ENCODE data around the gene PLXNA4.

Gene PLXNA4

GRCh38 chr7:132565441-132565840, 10.8 kb downstream of the PLXNA4 start:
- no peaks in the 10 kb centered on the region for H3K9me3 ChIP-seq
- in situ Hi-C loops (cut with MboI; ENCODE audit: low sequenced_read_pairs), result no loop called here

GRCh38 chr7:132564849-132565248, 11.4 kb downstream of the PLXNA4 start:
- H3K36me3 ChIP-seq (replicated peaks), result no peaks in the 10 kb centered on the region
- H3K27me3 ChIP-seq (ENCODE audit: low read depth), result no peaks in the 10 kb centered on the region
- no peak overlapping the region for H3K4me3 ChIP-seq
- H3K9me3 ChIP-seq, result no peaks in the 10 kb centered on the region
- no peak for DNase-seq (ENCODE audit: low spot score in 2 of 2)
- in situ Hi-C loops (cut with MboI; ENCODE audit: low sequenced_read_pairs), result no loop called here
- H3K4me1 ChIP-seq, result no peaks in the 10 kb centered on the region

More at GRCh38 chr7:132565441-132565840, 10.8 kb downstream of the PLXNA4 start:
- Histone ChIP-seq H3K27me3 (ENCODE audit: low read depth) (peaks cover 4% of the 10 kb centered on the region; the same call in 1 of the 2 replicates), H3K4me1 (no peaks in the 10 kb centered on the region), H3K36me3 (replicated peaks) (no peaks in the 10 kb centered on the region), H3K4me3 (no peak overlapping the region)
- no peak for DNase-seq (ENCODE audit: low spot score in 2 of 2)

- DNase-seq (ENCODE audit: low spot score in 2 of 2), result no peak
- no peaks in the 10 kb centered on the region for H3K9me3 ChIP-seq
- no peaks in the 10 kb centered on the region for H3K27me3 ChIP-seq (ENCODE audit: low read depth)
- in situ Hi-C loops (cut with MboI; ENCODE audit: low sequenced_read_pairs), result no loop called here
- no peak overlapping the region for H3K4me3 ChIP-seq
- no peaks in the 10 kb centered on the region for H3K36me3 ChIP-seq (replicated peaks)
- H3K4me1 ChIP-seq, result no peaks in the 10 kb centered on the region
Measured at GRCh38 chr7:132564090-132564489, 12.2 kb downstream of the PLXNA4 start.

- Histone ChIP-seq H3K4me3 (no peak overlapping the region), H3K36me3 (replicated peaks) (no peaks in the 10 kb centered on the region), H3K27me3 (ENCODE audit: low read depth) (no peaks in the 10 kb centered on the region), H3K4me1 (no peaks in the 10 kb centered on the region), H3K9me3 (no peaks in the 10 kb centered on the region)
- in situ Hi-C loops (cut with MboI; ENCODE audit: low sequenced_read_pairs), result no loop called here
- no peak for DNase-seq (ENCODE audit: low spot score in 2 of 2)
Measured at GRCh38 chr7:132562690-132563089, 13.6 kb downstream of the PLXNA4 start.

GRCh38 chr7:132561763-132562162, 14.5 kb downstream of the PLXNA4 start:
- DNase-seq (ENCODE audit: low spot score in 2 of 2), result no peak
- Histone ChIP-seq H3K4me3 (no peak overlapping the region), H3K9me3 (no peaks in the 10 kb centered on the region), H3K27me3 (ENCODE audit: low read depth) (no peaks in the 10 kb centered on the region), H3K36me3 (replicated peaks) (no peaks in the 10 kb centered on the region), H3K4me1 (no peaks in the 10 kb centered on the region)
- in situ Hi-C loops (cut with MboI; ENCODE audit: low sequenced_read_pairs), result no loop called here

- H3K27me3 ChIP-seq (ENCODE audit: low read depth), result no peaks in the 10 kb centered on the region
- no peaks in the 10 kb centered on the region for H3K4me1 ChIP-seq
- DNase-seq (ENCODE audit: low spot score in 2 of 2), result no peak
- no peak overlapping the region for H3K4me3 ChIP-seq
- no peaks in the 10 kb centered on the region for H3K36me3 ChIP-seq (replicated peaks)
- H3K9me3 ChIP-seq, result no peaks in the 10 kb centered on the region
- in situ Hi-C loops (cut with MboI; ENCODE audit: low sequenced_read_pairs), result no loop called here
Measured at GRCh38 chr7:132560825-132561529, 15.3 kb downstream of the PLXNA4 start.

GRCh38 chr7:132560105-132560504, 16.2 kb downstream of the PLXNA4 start:
- no peak for DNase-seq (ENCODE audit: low spot score in 2 of 2)
- in situ Hi-C loops (cut with MboI; ENCODE audit: low sequenced_read_pairs), result no loop called here
- no peaks in the 10 kb centered on the region for H3K27me3 ChIP-seq (ENCODE audit: low read depth)

GRCh38 chr7:132558815-132559214, 17.5 kb downstream of the PLXNA4 start:
- Histone ChIP-seq H3K4me3 (no peak overlapping the region), H3K4me1 (no peaks in the 10 kb centered on the region), H3K36me3 (replicated peaks) (no peaks in the 10 kb centered on the region), H3K9me3 (no peaks in the 10 kb centered on the region), H3K27me3 (ENCODE audit: low read depth) (no peaks in the 10 kb centered on the region)
- in situ Hi-C loops (cut with MboI; ENCODE audit: low sequenced_read_pairs), result no loop called here
- DNase-seq (ENCODE audit: low spot score in 2 of 2), result no peak

More at GRCh38 chr7:132560105-132560504, 16.2 kb downstream of the PLXNA4 start:
- H3K4me3 ChIP-seq, result no peak overlapping the region
- no peaks in the 10 kb centered on the region for H3K9me3 ChIP-seq
- no peaks in the 10 kb centered on the region for H3K36me3 ChIP-seq (replicated peaks)
- H3K4me1 ChIP-seq, result no peaks in the 10 kb centered on the region

- Histone ChIP-seq H3K36me3 (replicated peaks) (no peaks in the 10 kb centered on the region), H3K9me3 (no peaks in the 10 kb centered on the region), H3K27me3 (ENCODE audit: low read depth) (no peaks in the 10 kb centered on the region), H3K4me1 (no peaks in the 10 kb centered on the region), H3K4me3 (no peak overlapping the region)
- no peak for DNase-seq (ENCODE audit: low spot score in 2 of 2)
- in situ Hi-C loops (cut with MboI; ENCODE audit: low sequenced_read_pairs), result no loop called here
Measured at GRCh38 chr7:132557489-132558044, 18.7 kb downstream of the PLXNA4 start.

- Histone ChIP-seq H3K27me3 (ENCODE audit: low read depth) (no peaks in the 10 kb centered on the region), H3K4me3 (no peak overlapping the region), H3K4me1 (no peaks in the 10 kb centered on the region), H3K9me3 (no peaks in the 10 kb centered on the region), H3K36me3 (replicated peaks) (no peaks in the 10 kb centered on the region)
- in situ Hi-C loops (cut with MboI; ENCODE audit: low sequenced_read_pairs), result no loop called here
- no peak for DNase-seq (ENCODE audit: low spot score in 2 of 2)
Measured at GRCh38 chr7:132554446-132554845, 21.8 kb downstream of the PLXNA4 start.

- DNase-seq (ENCODE audit: low spot score in 2 of 2), result no peak
- H3K4me1 ChIP-seq, result no peaks in the 10 kb centered on the region
- no peak overlapping the region for H3K4me3 ChIP-seq
- in situ Hi-C loops (cut with MboI; ENCODE audit: low sequenced_read_pairs), result no loop called here
- no peaks in the 10 kb centered on the region for H3K36me3 ChIP-seq (replicated peaks)
- no peaks in the 10 kb centered on the region for H3K27me3 ChIP-seq (ENCODE audit: low read depth)
- H3K9me3 ChIP-seq, result no peaks in the 10 kb centered on the region
Measured at GRCh38 chr7:132553031-132553430, 23.2 kb downstream of the PLXNA4 start.

- no peak overlapping the region for H3K4me3 ChIP-seq
Measured at GRCh38 chr7:132551886-132552285, 24.4 kb downstream of the PLXNA4 start.

GRCh38 chr7:132551439-132551838, 24.8 kb downstream of the PLXNA4 start:
- Histone ChIP-seq H3K36me3 (replicated peaks) (no peaks in the 10 kb centered on the region), H3K9me3 (no peaks in the 10 kb centered on the region), H3K4me1 (no peaks in the 10 kb centered on the region), H3K4me3 (no peak overlapping the region), H3K27me3 (ENCODE audit: low read depth) (no peaks in the 10 kb centered on the region)
- no peak for DNase-seq (ENCODE audit: low spot score in 2 of 2)
- in situ Hi-C loops (cut with MboI; ENCODE audit: low sequenced_read_pairs), result no loop called here

More at GRCh38 chr7:132551886-132552285, 24.4 kb downstream of the PLXNA4 start:
- Histone ChIP-seq H3K27me3 (ENCODE audit: low read depth) (no peaks in the 10 kb centered on the region), H3K36me3 (replicated peaks) (no peaks in the 10 kb centered on the region), H3K4me1 (no peaks in the 10 kb centered on the region), H3K9me3 (no peaks in the 10 kb centered on the region)
- in situ Hi-C loops (cut with MboI; ENCODE audit: low sequenced_read_pairs), result no loop called here
- no peak for DNase-seq (ENCODE audit: low spot score in 2 of 2)

GRCh38 chr7:132548489-132549078, 27.7 kb downstream of the PLXNA4 start:
- Histone ChIP-seq H3K4me1 (no peaks in the 10 kb centered on the region), H3K9me3 (no peaks in the 10 kb centered on the region), H3K4me3 (no peak overlapping the region), H3K27me3 (ENCODE audit: low read depth) (no peaks in the 10 kb centered on the region), H3K36me3 (replicated peaks) (no peaks in the 10 kb centered on the region)
- no peak for DNase-seq (ENCODE audit: low spot score in 2 of 2)
- in situ Hi-C loops (cut with MboI; ENCODE audit: low sequenced_read_pairs), result no loop called here
